Adrenal gland (tissue), 12 donors: ENCODE data around the gene CHST11. TPM values are rescaled to one million over a fixed set of nuclear protein-coding genes. Genes with fewer than 3 reads are reported as not detected.
"Not testable (repeated sequence)": the region's sequence is repeated elsewhere in the genome, so short reads cannot be mapped to it uniquely, and the experiment has no call there.

ENCODE experiments used
- DNase-seq, 7 donors: peaks; one replicate each; pipeline ENCODE4 v3.0.0-alpha.2; 2019 to 2020
- H3K27ac ChIP-seq, 5 donors: fragments of 200-600 bp; sonication (generic) in 4 of 5; 1 replicate in 3 of 5; 2 replicates in 2 of 5; pipeline versions ENCODE4 v1.5.1 to v1.8.0; 2016 to 2020; ENCODE audit warnings: mild to moderate bottlenecking in 1 of 5
- H3K27me3 ChIP-seq: fragments of 200-600 bp; 2 replicates; pipeline ENCODE4 v1.8.0; 2021
- H3K36me3 ChIP-seq, 2 donors: fragments of 200-600 bp; replicated peaks in 1 of 2; 1 replicate in 1 of 2; 2 replicates in 1 of 2; pipeline versions ENCODE4 v1.5.1 to v1.8.0; 2018 to 2022
- H3K4me1 ChIP-seq, 2 donors: fragments of 200-600 bp; replicated peaks in 1 of 2; 1 replicate in 1 of 2; 2 replicates in 1 of 2; pipeline versions ENCODE4 v1.5.1 to v1.8.0; 2018 to 2021
- H3K4me3 ChIP-seq, 4 donors: fragments of 200-600 bp; sonication (generic) in 3 of 4; one replicate each; pipeline ENCODE4 v1.5.1; 2016 to 2018
- H3K9me3 ChIP-seq, 3 donors: fragments of 200-600 bp; sonication (generic) in 1 of 3; replicated peaks in 1 of 3; 1 replicate in 2 of 3; 2 replicates in 1 of 3; pipeline versions ENCODE4 v1.5.1 to v1.8.0; 2016 to 2021
- POLR2A ChIP-seq, 2 donors: fragments of 450-650 bp; IDR thresholded peaks; one replicate each; pipeline ENCODE4 v1.6.1; 2017; ENCODE audit warnings: antibody characterized with exemption in 2 of 2, mild to moderate bottlenecking in 2 of 2, moderate library complexity in 1 of 2
- WGBS, 4 donors: extraction: QIAGEN DNeasy Blood & Tissue Kit in 2 of 4; methylation state at CpG; one replicate each; pipeline versions ENCODE4 v1.1.5 to v1.1.7; 2013 to 2017; 5-methylcytosine and 5-hydroxymethylcytosine counted together
- intact Hi-C, 2 donors: fragments of 100-400 bp; cut with DNase I; formaldehyde crosslinking; loops; one replicate each; pipeline versions ENCODE4 v1.14.1 to v1.15.0; 2022 to 2023
- polyA plus RNA-seq, 3 donors: library from polyadenylated mRNA; stranded (reverse); fragments of 200-250 nt in 2 of 3; fragments of 350-450 nt in 1 of 3; fragmentation: Illumina TruSeq in 1 of 3; extraction: RNeasy Lipid Tissue Mini Kit (QIAGEN cat#74804) in 1 of 3; gene quantifications; one replicate each; pipeline ENCODE4 v1.2.3, GENCODE V29; 2013 to 2014
- total RNA-seq, 9 donors: library from RNA; depleted of rRNA in 4 of 9; stranded (reverse); fragments of >200 nt in 4 of 9; fragments of 120-200 nt in 1 of 9; fragmentation: NEBNext Ultra II Directional in 1 of 9; extraction: Animal tissue kit (Norgen Biotek cat#: 25700) in 1 of 9; gene quantifications; one replicate each; pipeline versions ENCODE4 v1.1.0 to v1.2.4, GENCODE V29; 2013 to 2023
- TF ChIP-seq, protein P1 (sequence below), 6 experiments: fragments of 450-650 bp in 4 of 6; fragments of 200-600 bp in 2 of 6; sonication (generic) in 1 of 6; IDR thresholded peaks; 1 replicate in 5 of 6; 2 replicates in 1 of 6; pipeline versions ENCODE4 v1.5.1 to v1.8.0; 2016 to 2021; ENCODE audit warnings: antibody characterized with exemption in 6 of 6, mild to moderate bottlenecking in 2 of 6, moderate library complexity in 1 of 6
- donor health status: healthy with polysubstance abuse.
- donor health status: Bipolar disorder and iron deficiency.
- donor health status: DM: yes; HTN: yes; CAD: no.
- donor health status: DM: no; HTN: no; CAD: no.
- donor health status: DM: no; HTN: no; CAD: no.
- donor health status: DM: yes; HTN: yes; CAD: no.

The CHST11 gene
- total and polyA plus RNA-seq, 12 donors, result 6.2 to 95.1 (median 29.8) TPM

DNA sequence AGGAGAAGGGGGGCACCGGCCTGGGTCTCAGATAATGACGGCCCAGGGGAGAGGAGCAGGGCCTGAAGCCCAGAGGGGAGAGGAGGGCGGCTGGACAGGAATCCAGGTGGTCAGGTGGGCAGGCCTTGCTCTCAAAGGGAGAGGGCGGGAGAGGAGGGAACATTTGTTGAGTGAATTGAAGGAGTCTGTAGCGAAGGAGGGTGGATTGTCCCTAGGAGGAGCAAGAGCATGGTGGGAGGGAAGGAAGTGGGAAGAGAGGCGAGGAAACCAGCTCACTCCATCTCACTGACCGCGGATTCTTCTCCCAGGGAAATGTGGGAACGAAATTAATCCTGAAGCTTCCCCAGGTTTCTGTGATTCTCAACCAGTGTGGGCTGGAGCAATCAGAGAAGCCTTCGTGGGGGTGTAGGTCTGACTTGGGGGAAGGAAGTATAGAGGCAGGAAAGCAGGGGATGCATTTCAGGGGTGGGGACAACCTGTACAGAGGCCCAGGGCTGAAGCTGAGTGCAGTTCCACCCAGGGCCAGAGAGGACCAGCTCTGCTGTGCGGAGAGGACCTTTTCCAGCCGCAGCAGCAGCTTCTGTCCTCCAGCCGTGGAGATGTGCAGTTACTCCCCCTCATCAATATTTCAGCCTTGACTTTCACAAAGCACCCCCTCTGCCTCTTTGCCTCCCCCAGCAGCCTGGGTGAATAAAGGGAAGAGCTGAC lies 100.9 kb downstream of the CHST11 start:
- Histone ChIP-seq H3K27ac (no peak overlapping the region), H3K9me3 (no peaks in the 10 kb centered on the region), H3K27me3 (no peaks in the 10 kb centered on the region), H3K36me3 (no peaks in the 10 kb centered on the region), H3K4me1 (peaks cover 0 to 7% of the 10 kb centered on the region in 2 donors), H3K4me3 (no peak overlapping the region)
- 84 to 94% (median 90%) methylated on average over 10 to 13 of the region's 13 CpGs for WGBS, 4 donors
- DNase-seq, result no peak
- no peak for TF ChIP-seq POLR2A (IDR thresholded peaks at IDR 0.05)
- TF ChIP-seq, protein P1, sequence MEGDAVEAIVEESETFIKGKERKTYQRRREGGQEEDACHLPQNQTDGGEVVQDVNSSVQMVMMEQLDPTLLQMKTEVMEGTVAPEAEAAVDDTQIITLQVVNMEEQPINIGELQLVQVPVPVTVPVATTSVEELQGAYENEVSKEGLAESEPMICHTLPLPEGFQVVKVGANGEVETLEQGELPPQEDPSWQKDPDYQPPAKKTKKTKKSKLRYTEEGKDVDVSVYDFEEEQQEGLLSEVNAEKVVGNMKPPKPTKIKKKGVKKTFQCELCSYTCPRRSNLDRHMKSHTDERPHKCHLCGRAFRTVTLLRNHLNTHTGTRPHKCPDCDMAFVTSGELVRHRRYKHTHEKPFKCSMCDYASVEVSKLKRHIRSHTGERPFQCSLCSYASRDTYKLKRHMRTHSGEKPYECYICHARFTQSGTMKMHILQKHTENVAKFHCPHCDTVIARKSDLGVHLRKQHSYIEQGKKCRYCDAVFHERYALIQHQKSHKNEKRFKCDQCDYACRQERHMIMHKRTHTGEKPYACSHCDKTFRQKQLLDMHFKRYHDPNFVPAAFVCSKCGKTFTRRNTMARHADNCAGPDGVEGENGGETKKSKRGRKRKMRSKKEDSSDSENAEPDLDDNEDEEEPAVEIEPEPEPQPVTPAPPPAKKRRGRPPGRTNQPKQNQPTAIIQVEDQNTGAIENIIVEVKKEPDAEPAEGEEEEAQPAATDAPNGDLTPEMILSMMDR (IDR thresholded peaks at IDR 0.05), result no peak
- intact Hi-C loops, result no loop called here

DNA sequence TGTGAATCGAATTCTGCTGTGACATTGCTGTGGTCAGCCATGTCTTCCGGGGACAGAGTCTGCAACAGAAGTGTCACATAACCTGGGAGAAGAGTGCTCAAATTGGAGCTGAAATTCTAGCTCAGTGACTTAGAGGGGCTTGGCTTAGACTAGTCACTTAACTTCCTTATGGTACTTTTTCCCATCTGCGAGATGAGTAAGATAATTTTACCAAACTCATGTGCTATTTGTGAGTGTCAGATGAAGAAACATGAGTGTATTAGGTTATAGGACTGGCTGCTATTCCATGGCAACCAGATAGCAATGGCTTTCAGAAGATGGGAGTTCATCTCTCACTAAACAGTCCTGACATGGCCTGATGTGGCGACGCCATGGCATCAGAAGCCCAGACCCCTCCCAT lies 104.1 kb downstream of the CHST11 start:
- intact Hi-C loops, result no loop called here
- TF ChIP-seq POLR2A (IDR thresholded peaks at IDR 0.05), result no peak
- TF ChIP-seq, protein P1 (IDR thresholded peaks at IDR 0.05), result no peak
- H3K27me3 ChIP-seq, result no peaks in the 10 kb centered on the region
- H3K27ac ChIP-seq, result no peak overlapping the region
- H3K9me3 ChIP-seq, result no peaks in the 10 kb centered on the region
- H3K4me3 ChIP-seq, result no peak overlapping the region
- no peaks in the 10 kb centered on the region for H3K36me3 ChIP-seq
- WGBS, 4 donors, result 87 to 97% (median 89%) methylated on average over 5 of the region's 5 CpGs
- DNase-seq, result no peak
- H3K4me1 ChIP-seq, result peaks cover 0 to 1% of the 10 kb centered on the region in 2 donors

DNA sequence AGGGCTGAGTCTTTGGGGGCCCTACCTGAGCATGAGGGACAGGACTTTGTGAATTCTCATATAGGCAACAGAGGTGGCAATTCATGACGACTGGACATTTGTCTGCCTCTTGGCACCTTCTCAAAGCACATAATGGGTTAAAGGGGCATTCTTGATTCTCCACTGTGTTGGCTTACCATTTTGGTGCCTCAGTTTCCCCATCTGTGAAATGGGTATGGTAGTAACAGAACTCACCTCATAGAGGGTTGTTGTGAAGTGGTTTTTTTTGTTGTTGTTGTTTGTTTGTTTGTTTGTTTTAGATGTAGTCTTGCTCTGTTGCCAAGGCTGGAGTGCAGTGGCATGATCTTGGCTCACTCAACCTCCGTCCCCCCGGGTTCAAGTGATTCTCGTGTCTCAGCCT lies 106.0 kb downstream of the CHST11 start:
- Histone ChIP-seq H3K9me3 (no peaks in the 10 kb centered on the region), H3K4me3 (no peak overlapping the region), H3K27me3 (no peaks in the 10 kb centered on the region), H3K27ac (no peak overlapping the region), H3K4me1 (no peaks in the 10 kb centered on the region), H3K36me3 (no peaks in the 10 kb centered on the region)
- intact Hi-C loops, result no loop called here
- TF ChIP-seq, protein P1 (IDR thresholded peaks at IDR 0.05), result no peak
- TF ChIP-seq POLR2A (IDR thresholded peaks at IDR 0.05), result no peak
- DNase-seq, result no peak
- 88 to 97% (median 94%) methylated on average over 4 of the region's 4 CpGs for WGBS, 4 donors

DNA sequence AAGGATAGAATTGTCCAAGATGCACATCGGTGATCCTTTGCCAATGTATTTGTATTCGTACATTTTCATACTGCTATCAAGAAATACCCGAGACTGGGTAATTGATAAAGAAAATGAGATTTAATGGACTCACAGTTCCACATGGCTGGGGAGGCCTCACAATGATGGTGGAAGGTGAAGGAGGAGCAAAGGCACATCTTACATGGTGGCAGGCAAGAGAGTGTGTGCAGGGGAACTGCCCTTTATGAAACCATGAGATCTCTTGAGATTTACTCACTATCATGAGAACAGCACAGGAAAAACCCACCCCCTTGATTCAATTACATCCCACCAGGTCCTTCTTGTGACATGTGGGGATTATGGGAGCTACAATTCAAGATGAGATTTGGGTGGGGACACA lies 107.9 kb downstream of the CHST11 start:
- H3K36me3 ChIP-seq, H3K9me3 ChIP-seq, DNase-seq, H3K27me3 ChIP-seq, intact Hi-C loops, H3K27ac ChIP-seq, H3K4me1 ChIP-seq, H3K4me3 ChIP-seq: not testable (repeated sequence)
- 63 to 97% (median 85%) methylated on average over 3 of the region's 3 CpGs for WGBS, 4 donors
